ENCODE measurements around the gene TTLL12.

GRCh38 chr22:43142880-43143562, 43.9 kb downstream of the TTLL12 start, which contains the start of gene MCAT:
- peak in 1 of 5 experiments; percentile 32 for TF ChIP-seq CTCF (IDR thresholded peaks at IDR 0.05)
- no peak for TF ChIP-seq POLR2A (IDR thresholded peaks at IDR 0.05)
- peak; percentile 80 to 91 for TF ChIP-seq EP300 (IDR thresholded peaks at IDR 0.05)

All from tibial nerve (tissue), 4 donors.